Neural cell (in vitro differentiated cells): ENCODE data around the gene PDE6D. TPM values are rescaled to one million over a fixed set of nuclear protein-coding genes. Genes with fewer than 3 reads are reported as not detected.

Source experiments
- H2AFZ ChIP-seq: fragments of 200-600, 300-800 bp; sonication (generic), shearing (Covaris generic); 2 replicates; pipeline ENCODE4 v1.6.0; 2014; ENCODE audit warnings: low read depth, mild to moderate bottlenecking, antibody characterized with exemption, low read length, moderate library complexity
- H3F3A ChIP-seq: fragments of 200-600 bp; shearing (Covaris generic); 2 replicates; pipeline ENCODE4 v1.6.1; 2016; ENCODE audit warnings: mild to moderate bottlenecking, moderate library complexity, mixed read lengths, antibody characterized with exemption, low read length; ENCODE audit not compliant: insufficient read depth, poor library complexity, severe bottlenecking
- H3K27ac ChIP-seq: fragments of 200-600, 300-800 bp; sonication (generic), shearing (Covaris generic); 2 replicates; pipeline ENCODE4 v1.5.1; 2014; ENCODE audit warnings: mild to moderate bottlenecking, low read length, moderate library complexity
- H3K27me3 ChIP-seq: fragments of 300-800, 200-600 bp; sonication (generic), shearing (Covaris generic); 2 replicates; pipeline ENCODE4 v1.6.0; 2014; ENCODE audit warnings: mild to moderate bottlenecking, low read depth, low read length, moderate library complexity; ENCODE audit not compliant: insufficient read depth
- H3K36me3 ChIP-seq: fragments of 300-800, 200-600 bp; sonication (generic), shearing (Covaris generic); 2 replicates; pipeline ENCODE4 v1.5.1; 2014; ENCODE audit warnings: mild to moderate bottlenecking, antibody characterized with exemption, low read length, moderate library complexity; ENCODE audit not compliant: insufficient read depth
- H3K4me2 ChIP-seq: fragments of 300-800, 200-600 bp; sonication (generic), shearing (Covaris generic); 2 replicates; pipeline ENCODE4 v1.6.0; 2014; ENCODE audit warnings: mild to moderate bottlenecking, low read length
- H3K4me3 ChIP-seq: fragments of 300-800, 200-600 bp; sonication (generic), shearing (Covaris generic); 2 replicates; pipeline ENCODE4 v1.5.1; 2014; ENCODE audit warnings: mild to moderate bottlenecking, low read length, moderate library complexity
- H3K79me2 ChIP-seq: fragments of 200-600 bp; shearing (Covaris generic); replicated peaks from 2 replicates; pipeline ENCODE4 v1.6.0; 2014; ENCODE audit warnings: mild to moderate bottlenecking, low read length, moderate library complexity; ENCODE audit not compliant: insufficient read depth
- H3K9ac ChIP-seq: fragments of 300-800, 200-600 bp; sonication (generic), shearing (Covaris generic); 2 replicates; pipeline ENCODE4 v1.6.1; 2016; ENCODE audit warnings: mild to moderate bottlenecking, low read length, mixed read lengths
- H3K9me2 ChIP-seq: fragments of 200-600 bp; shearing (Covaris generic); 2 replicates; pipeline ENCODE4 v1.6.1; 2016; ENCODE audit warnings: mild to moderate bottlenecking, low read length, mixed read lengths; ENCODE audit not compliant: insufficient read depth
- H3K9me3 ChIP-seq: fragments of 200-600, 300-800 bp; sonication (generic), shearing (Covaris generic); 2 replicates; pipeline ENCODE4 v1.6.1; 2016; ENCODE audit warnings: mild to moderate bottlenecking, mixed run types, low read length, moderate library complexity, mixed read lengths
- H4K20me1 ChIP-seq: fragments of 200-600 bp; shearing (Covaris generic); 2 replicates; pipeline ENCODE4 v1.6.1; 2016; ENCODE audit warnings: mild to moderate bottlenecking, mixed run types; ENCODE audit not compliant: insufficient read depth
- CTCF ChIP-seq: fragments of 450-650 bp; IDR thresholded peaks from 2 replicates; pipeline ENCODE4 v1.5.1; 2014; ENCODE audit warnings: antibody characterized with exemption, mild to moderate bottlenecking, moderate library complexity; ENCODE audit not compliant: poor library complexity, severe bottlenecking
- EP300 ChIP-seq: fragments of 450-650 bp; conservative IDR thresholded peaks from 2 replicates; pipeline ENCODE4 v1.6.1; 2014; ENCODE audit warnings: antibody characterized with exemption, mild to moderate bottlenecking, moderate library complexity; ENCODE audit not compliant: poor library complexity, severe bottlenecking
- EZH2 ChIP-seq: fragments of 200-600, 300-800 bp; shearing (Covaris generic), sonication (generic); IDR thresholded peaks from 2 replicates; pipeline ENCODE4 v1.6.1; 2014; ENCODE audit warnings: antibody characterized with exemption, low read length, borderline replicate concordance, mild to moderate bottlenecking; ENCODE audit not compliant: insufficient read depth, poor library complexity, severe bottlenecking
- MXI1 ChIP-seq: fragments of 450-650 bp; conservative IDR thresholded peaks from 2 replicates; pipeline ENCODE4 v1.6.1; 2014; ENCODE audit warnings: antibody characterized with exemption, mild to moderate bottlenecking; ENCODE audit not compliant: poor library complexity, severe bottlenecking
- POLR2AphosphoS5 ChIP-seq: IDR thresholded peaks from 2 replicates; pipeline ENCODE4 v1.6.1; 2012
- RAD21 ChIP-seq: fragments of 450-650 bp; conservative IDR thresholded peaks from 2 replicates; pipeline ENCODE4 v1.6.1; 2014; ENCODE audit warnings: antibody characterized with exemption, mild to moderate bottlenecking, moderate library complexity
- SMC3 ChIP-seq: fragments of 450-650 bp; conservative IDR thresholded peaks from 2 replicates; pipeline ENCODE4 v1.6.1; 2014; ENCODE audit warnings: antibody characterized with exemption, mild to moderate bottlenecking, moderate library complexity; ENCODE audit not compliant: poor library complexity
- TAF1 ChIP-seq: IDR thresholded peaks from 2 replicates; pipeline ENCODE4 v1.6.1; 2012; ENCODE audit warnings: low read depth
- polyA plus RNA-seq: library from polyadenylated mRNA; depleted of rRNA; stranded (reverse); fragments of >200 nt; gene quantifications from 2 replicates; pipeline ENCODE4 v1.2.3, GENCODE V29; 2014
- TF ChIP-seq, protein P1 (sequence below): IDR thresholded peaks from 2 replicates; pipeline ENCODE4 v1.6.1; 2012; ENCODE audit warnings: borderline replicate concordance

Gene PDE6D
- polyA plus RNA-seq, 1 donor from 2014 or later = 150 TPM

DNA sequence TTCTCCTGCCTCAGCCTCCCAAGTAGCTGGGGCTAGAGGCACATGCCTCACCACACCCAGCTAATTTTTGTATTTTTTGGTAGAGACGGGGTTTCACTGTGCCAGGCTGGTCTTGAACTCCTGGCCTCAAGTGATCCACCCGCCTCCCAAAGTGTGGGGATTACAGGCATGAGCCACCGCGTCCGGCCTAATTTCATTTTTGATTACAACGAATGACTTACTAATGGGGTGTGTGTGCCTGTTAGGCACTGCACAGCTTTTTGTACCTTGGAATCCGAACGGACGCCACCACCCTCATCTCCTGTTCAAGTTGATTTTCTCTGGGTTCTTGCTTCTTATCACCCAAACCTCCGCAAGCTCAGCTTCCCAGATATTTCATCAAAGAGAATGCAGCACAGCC lies 55.6 kb downstream of the PDE6D start:
- no peaks in the 10 kb centered on the region for H3K9me2 ChIP-seq
- TF ChIP-seq EZH2 (no peak), MXI1 (no peak), EP300 (no peak), TAF1 (no peak), SMC3 (no peak), CTCF (no peak), RAD21 (no peak), POLR2AphosphoS5 (no peak)
- TF ChIP-seq, protein P1, sequence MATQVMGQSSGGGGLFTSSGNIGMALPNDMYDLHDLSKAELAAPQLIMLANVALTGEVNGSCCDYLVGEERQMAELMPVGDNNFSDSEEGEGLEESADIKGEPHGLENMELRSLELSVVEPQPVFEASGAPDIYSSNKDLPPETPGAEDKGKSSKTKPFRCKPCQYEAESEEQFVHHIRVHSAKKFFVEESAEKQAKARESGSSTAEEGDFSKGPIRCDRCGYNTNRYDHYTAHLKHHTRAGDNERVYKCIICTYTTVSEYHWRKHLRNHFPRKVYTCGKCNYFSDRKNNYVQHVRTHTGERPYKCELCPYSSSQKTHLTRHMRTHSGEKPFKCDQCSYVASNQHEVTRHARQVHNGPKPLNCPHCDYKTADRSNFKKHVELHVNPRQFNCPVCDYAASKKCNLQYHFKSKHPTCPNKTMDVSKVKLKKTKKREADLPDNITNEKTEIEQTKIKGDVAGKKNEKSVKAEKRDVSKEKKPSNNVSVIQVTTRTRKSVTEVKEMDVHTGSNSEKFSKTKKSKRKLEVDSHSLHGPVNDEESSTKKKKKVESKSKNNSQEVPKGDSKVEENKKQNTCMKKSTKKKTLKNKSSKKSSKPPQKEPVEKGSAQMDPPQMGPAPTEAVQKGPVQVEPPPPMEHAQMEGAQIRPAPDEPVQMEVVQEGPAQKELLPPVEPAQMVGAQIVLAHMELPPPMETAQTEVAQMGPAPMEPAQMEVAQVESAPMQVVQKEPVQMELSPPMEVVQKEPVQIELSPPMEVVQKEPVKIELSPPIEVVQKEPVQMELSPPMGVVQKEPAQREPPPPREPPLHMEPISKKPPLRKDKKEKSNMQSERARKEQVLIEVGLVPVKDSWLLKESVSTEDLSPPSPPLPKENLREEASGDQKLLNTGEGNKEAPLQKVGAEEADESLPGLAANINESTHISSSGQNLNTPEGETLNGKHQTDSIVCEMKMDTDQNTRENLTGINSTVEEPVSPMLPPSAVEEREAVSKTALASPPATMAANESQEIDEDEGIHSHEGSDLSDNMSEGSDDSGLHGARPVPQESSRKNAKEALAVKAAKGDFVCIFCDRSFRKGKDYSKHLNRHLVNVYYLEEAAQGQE = no peak

GRCh38 chr2:231722721-231723307 lies 58.3 kb downstream of the PDE6D start:
- TF ChIP-seq MXI1 = no peak
- no peak for TF ChIP-seq SMC3
- TF ChIP-seq POLR2AphosphoS5 = no peak
- TF ChIP-seq EZH2 = no peak
- no peak for TF ChIP-seq EP300
- TF ChIP-seq, protein P1 = no peak
- no peak for TF ChIP-seq CTCF
- TF ChIP-seq RAD21 = no peak
- TF ChIP-seq TAF1 = no peak
- H3K4me2 ChIP-seq = no peak overlapping the region
- H3K9ac ChIP-seq = no peak overlapping the region

More for the DNA sequence above, 55.6 kb downstream of the PDE6D start:
- no peaks in the 10 kb centered on the region for H4K20me1 ChIP-seq
- H2AFZ ChIP-seq = no peak overlapping the region
- no peaks in the 10 kb centered on the region for H3F3A ChIP-seq
- no peak overlapping the region for H3K4me2 ChIP-seq
- no peaks in the 10 kb centered on the region for H3K9me3 ChIP-seq
- H3K79me2 ChIP-seq = no peaks in the 10 kb centered on the region
- no peaks in the 10 kb centered on the region for H3K36me3 ChIP-seq
- no peak overlapping the region for H3K9ac ChIP-seq
- no peaks in the 10 kb centered on the region for H3K27me3 ChIP-seq
- H3K4me3 ChIP-seq = no peak overlapping the region
- H3K27ac ChIP-seq = no peak overlapping the region

More at GRCh38 chr2:231722721-231723307, 58.3 kb downstream of the PDE6D start:
- H3K27me3 ChIP-seq = no peaks in the 10 kb centered on the region
- no peaks in the 10 kb centered on the region for H3K9me3 ChIP-seq
- H2AFZ ChIP-seq = no peak overlapping the region
- H3K4me3 ChIP-seq = no peak overlapping the region
- no peaks in the 10 kb centered on the region for H3K36me3 ChIP-seq
- H3K9me2 ChIP-seq = no peaks in the 10 kb centered on the region
- no peaks in the 10 kb centered on the region for H4K20me1 ChIP-seq
- no peaks in the 10 kb centered on the region for H3F3A ChIP-seq
- H3K27ac ChIP-seq = no peak overlapping the region
- H3K79me2 ChIP-seq = no peaks in the 10 kb centered on the region
